Neural progenitor cell (in vitro differentiated cells): ENCODE results near the gene TATDN2. TPM values are rescaled to one million over a fixed set of nuclear protein-coding genes. Genes with fewer than 3 reads are reported as not detected.
A peak's percentile ranks its signal among the peaks of the same experiment; 100 is the strongest.

Source experiments
- DNase-seq: peaks from one replicate; pipeline ENCODE4 v3.0.0-alpha.2; 2016; ENCODE audit warnings: low spot score
- H2AFZ ChIP-seq: fragments of 200-600 bp; sonication (generic); replicated peaks from 2 replicates; pipeline ENCODE4 v1.6.1; 2016; ENCODE audit warnings: antibody characterized with exemption
- H3F3A ChIP-seq: fragments of 200-600 bp; sonication (generic); 2 replicates; pipeline ENCODE4 v1.6.1; 2016; ENCODE audit warnings: antibody characterized with exemption, low read depth
- H3K27ac ChIP-seq: fragments of 200-600 bp; sonication (generic); 2 replicates; pipeline ENCODE4 v1.5.1; 2016; ENCODE audit warnings: mild to moderate bottlenecking
- H3K27me3 ChIP-seq: fragments of 200-600 bp; sonication (generic); 2 replicates; pipeline ENCODE4 v1.6.1; 2016; ENCODE audit warnings: mild to moderate bottlenecking, moderate library complexity
- H3K36me3 ChIP-seq: fragments of 200-600 bp; sonication (generic); 2 replicates; pipeline ENCODE4 v1.5.1; 2016
- H3K4me1 ChIP-seq: fragments of 200-600 bp; sonication (generic); 2 replicates; pipeline ENCODE4 v1.6.1; 2016; ENCODE audit warnings: mixed run types
- H3K4me2 ChIP-seq: fragments of 200-600 bp; sonication (generic); 2 replicates; pipeline ENCODE4 v1.6.1; 2016
- H3K4me3 ChIP-seq: fragments of 200-600 bp; sonication (generic); 2 replicates; pipeline ENCODE4 v1.5.1; 2016
- H3K79me2 ChIP-seq: fragments of 200-600 bp; sonication (generic); 2 replicates; pipeline ENCODE4 v1.6.1; 2016; ENCODE audit warnings: low read depth
- H3K9ac ChIP-seq: fragments of 200-600 bp; sonication (generic); 2 replicates; pipeline ENCODE4 v1.6.1; 2016
- H3K9me3 ChIP-seq: fragments of 200-600 bp; sonication (generic); 2 replicates; pipeline ENCODE4 v1.5.1; 2016; ENCODE audit warnings: low read depth
- H4K20me1 ChIP-seq: fragments of 200-600 bp; sonication (generic); 2 replicates; pipeline ENCODE4 v1.6.1; 2016; ENCODE audit warnings: low read depth
- H3K27ac Mint-ChIP-seq: 3 replicates; pipeline ENCODE4 v1.8.0; 2021; ENCODE audit warnings: mixed read lengths
- H3K27me3 Mint-ChIP-seq: 2 replicates; pipeline ENCODE4 v1.8.0; 2022; ENCODE audit warnings: low read depth, mild to moderate bottlenecking, inconsistent platforms, moderate library complexity, mixed read lengths; ENCODE audit not compliant: insufficient read depth
- H3K36me3 Mint-ChIP-seq: 3 replicates; pipeline ENCODE4 v1.8.0; 2021; ENCODE audit warnings: mixed read lengths
- H3K4me1 Mint-ChIP-seq: 3 replicates; pipeline ENCODE4 v1.8.0; 2021; ENCODE audit warnings: mixed read lengths
- H3K4me3 Mint-ChIP-seq: 3 replicates; pipeline ENCODE4 v1.8.0; 2021; ENCODE audit warnings: mild to moderate bottlenecking, moderate library complexity, mixed read lengths
- H3K9me3 Mint-ChIP-seq: 3 replicates; pipeline ENCODE4 v1.8.0; 2020; ENCODE audit warnings: mixed read lengths
- CTCF ChIP-seq: fragments of 200-600 bp; sonication (generic); IDR thresholded peaks from 2 replicates; pipeline ENCODE4 v1.5.1; 2017; ENCODE audit warnings: antibody characterized with exemption, mild to moderate bottlenecking
- EZH2 ChIP-seq: fragments of 200-600 bp; sonication (generic); IDR thresholded peaks from 2 replicates; pipeline ENCODE4 v1.6.1; 2017; ENCODE audit warnings: antibody characterized with exemption, mild to moderate bottlenecking, moderate library complexity
- EZH2phosphoT487 ChIP-seq: fragments of 200-600 bp; sonication (generic); IDR thresholded peaks from 2 replicates; pipeline ENCODE4 v1.6.1; 2017; ENCODE audit warnings: antibody characterized with exemption
- total RNA-seq: library from RNA; depleted of rRNA; stranded (reverse); fragments of >200 nt; gene quantifications from 2 replicates; pipeline ENCODE4 v1.2.3, GENCODE V29; 2015; ENCODE audit warnings: low replicate concordance

TATDN2 gene
- total RNA-seq: 11.7 and 14.9 TPM in 2 replicates

GRCh38 chr3:10248184-10248983, at the start of gene TATDN2:
TSS of gene TATDN2 (plus strand) at chr3:10248459. CDS start at chr3:10249201, 742 bp downstream.
- H3K4me2 ChIP-seq: peak within 1 kb of the TSS; percentile 94
- peaks cover 20% of the 10 kb centered on the region for H3K9me3 Mint-ChIP-seq
- H3K27ac ChIP-seq: no peak within 1 kb of the TSS
- H3K9ac ChIP-seq: peak within 1 kb of the TSS; percentile 40
- no peaks in the 10 kb centered on the region for H3K27me3 ChIP-seq
- peak; percentile 98 for DNase-seq
- H3K4me3 ChIP-seq: peak within 1 kb of the TSS; percentile 73
- TF ChIP-seq EZH2phosphoT487 (no peak), CTCF (no peak), EZH2 (no peak)
- H3K36me3 ChIP-seq: no peaks in the 10 kb centered on the region
- peaks cover 36% of the 10 kb centered on the region for H3K79me2 ChIP-seq
- H2AFZ ChIP-seq: peak within 1 kb of the TSS; percentile 88
- H3K27me3 Mint-ChIP-seq: peaks cover 6% of the 10 kb centered on the region
- no peaks in the 10 kb centered on the region for H3K9me3 ChIP-seq
- H3F3A ChIP-seq: peaks cover 7% of the 10 kb centered on the region
- no peaks in the 10 kb centered on the region for H4K20me1 ChIP-seq
- peaks cover 13% of the 10 kb centered on the region for H3K36me3 Mint-ChIP-seq
- peak within 1 kb of the TSS; percentile 95 for H3K4me3 Mint-ChIP-seq
- H3K4me1 ChIP-seq: peaks cover 14% of the 10 kb centered on the region
- peaks cover 27% of the 10 kb centered on the region for H3K4me1 Mint-ChIP-seq
- peak within 1 kb of the TSS; percentile 33 for H3K27ac Mint-ChIP-seq

GRCh38 chr3:10198761-10199649, 49.3 kb upstream of the TATDN2 start:
- Histone ChIP-seq H3F3A (no peaks in the 10 kb centered on the region), H3K4me1 (no peaks in the 10 kb centered on the region), H3K27ac (no peak overlapping the region), H3K9me3 (no peaks in the 10 kb centered on the region), H4K20me1 (no peaks in the 10 kb centered on the region), H3K27me3 (no peaks in the 10 kb centered on the region), H2AFZ (no peak overlapping the region), H3K36me3 (no peaks in the 10 kb centered on the region), H3K4me3 (no peak overlapping the region), H3K79me2 (no peaks in the 10 kb centered on the region), H3K4me2 (no peak overlapping the region), H3K9ac (no peak overlapping the region)
- H3K9me3 Mint-ChIP-seq: no peaks in the 10 kb centered on the region
- peaks cover 14% of the 10 kb centered on the region for H3K27me3 Mint-ChIP-seq
- H3K4me1 Mint-ChIP-seq: peaks cover 18% of the 10 kb centered on the region
- DNase-seq: no peak
- TF ChIP-seq CTCF (no peak), EZH2 (no peak), EZH2phosphoT487 (no peak)
- H3K4me3 Mint-ChIP-seq: no peak overlapping the region
- H3K36me3 Mint-ChIP-seq: no peaks in the 10 kb centered on the region
- H3K27ac Mint-ChIP-seq: peak overlapping the region; percentile 5

- H3K4me2 ChIP-seq: no peak overlapping the region
- no peaks in the 10 kb centered on the region for H3K79me2 ChIP-seq
Measured at GRCh38 chr3:10204921-10205320, 43.3 kb upstream of the TATDN2 start.

More at GRCh38 chr3:10204921-10205320, 43.3 kb upstream of the TATDN2 start:
- Mint-ChIP-seq H3K4me1 (peaks cover 3% of the 10 kb centered on the region), H3K36me3 (no peaks in the 10 kb centered on the region), H3K9me3 (no peaks in the 10 kb centered on the region), H3K27ac (no peak overlapping the region), H3K27me3 (peaks cover 11% of the 10 kb centered on the region), H3K4me3 (no peak overlapping the region)
- Histone ChIP-seq H3K4me1 (no peaks in the 10 kb centered on the region), H2AFZ (no peak overlapping the region), H3K4me3 (no peak overlapping the region), H3K36me3 (no peaks in the 10 kb centered on the region), H3K9ac (no peak overlapping the region), H4K20me1 (no peaks in the 10 kb centered on the region), H3K9me3 (no peaks in the 10 kb centered on the region), H3F3A (no peaks in the 10 kb centered on the region), H3K27me3 (no peaks in the 10 kb centered on the region), H3K27ac (no peak overlapping the region)
- no peak for DNase-seq
- no peak for TF ChIP-seq EZH2phosphoT487
- no peak for TF ChIP-seq EZH2
- no peak for TF ChIP-seq CTCF
